Keratinocyte (primary cell): ENCODE results near the gene USP34. TPM values are rescaled to one million over a fixed set of nuclear protein-coding genes. Genes with fewer than 3 reads are reported as not detected.

Experiments used
- DNase-seq: peaks from one replicate; pipeline ENCODE4 v3.0.0-alpha.2; 2011; ENCODE audit warnings: low read depth, missing footprints, low spot score
- FAIRE-seq: peaks from 2 replicates; lab custom pipeline; 2011; peaks lifted over from hg19 to GRCh38; lab: Jason Lieb, UNC
- H2AFZ ChIP-seq: 2 replicates; pipeline ENCODE4 v1.6.0; 2012; ENCODE audit warnings: low read length, control low read depth, inconsistent platforms; ENCODE audit not compliant: control insufficient read depth
- H3K27ac ChIP-seq: 2 replicates; pipeline ENCODE4 v1.5.1; 2011; ENCODE audit warnings: low read length; ENCODE audit not compliant: control insufficient read depth, insufficient read depth
- H3K27me3 ChIP-seq: 3 replicates; pipeline ENCODE4 v1.6.0; 2011; ENCODE audit warnings: low read length; ENCODE audit not compliant: control insufficient read depth, insufficient read depth; ENCODE audit errors: extremely low read depth
- H3K36me3 ChIP-seq, 2 experiments: 2 replicates in 1 of 2; 3 replicates in 1 of 2; pipeline ENCODE4 v1.5.1; 2011; ENCODE audit warnings: low read length in 2 of 2, mild to moderate bottlenecking in 1 of 2; ENCODE audit not compliant: control insufficient read depth in 2 of 2, insufficient read depth in 2 of 2; ENCODE audit errors: extremely low read depth in 1 of 2
- H3K4me1 ChIP-seq: 3 replicates; pipeline ENCODE4 v1.5.1; 2011; ENCODE audit warnings: low read length; ENCODE audit not compliant: control insufficient read depth, insufficient read depth; ENCODE audit errors: extremely low read depth
- H3K4me2 ChIP-seq: 3 replicates; pipeline ENCODE4 v1.6.0; 2011; ENCODE audit warnings: low read depth, low read length; ENCODE audit not compliant: control insufficient read depth, insufficient read depth; ENCODE audit errors: extremely low read depth
- H3K4me3 ChIP-seq, 3 experiments: fragments of 200-600 bp in 1 of 3; sonication (generic) in 1 of 3; 2 replicates in 2 of 3; 3 replicates in 1 of 3; pipeline ENCODE4 v1.5.1; 2011 to 2016; ENCODE audit warnings: low read length in 3 of 3, mild to moderate bottlenecking in 3 of 3, control low read depth in 2 of 3, inconsistent platforms in 1 of 3, low read depth in 1 of 3, mixed read lengths in 1 of 3, mixed run types in 1 of 3, moderate library complexity in 1 of 3; ENCODE audit not compliant: control insufficient read depth in 2 of 3, insufficient read depth in 2 of 3; ENCODE audit errors: extremely low read depth in 1 of 3
- H3K79me2 ChIP-seq: 2 replicates; pipeline ENCODE4 v1.6.0; 2012; ENCODE audit warnings: low read length; ENCODE audit not compliant: control insufficient read depth, insufficient read depth
- H3K9ac ChIP-seq: 3 replicates; pipeline ENCODE4 v1.6.0; 2011; ENCODE audit warnings: low read length; ENCODE audit not compliant: control insufficient read depth, insufficient read depth; ENCODE audit errors: extremely low read depth
- H3K9me1 ChIP-seq: 3 replicates; pipeline ENCODE4 v1.6.0; 2011; ENCODE audit warnings: low read length; ENCODE audit not compliant: control insufficient read depth, insufficient read depth; ENCODE audit errors: extremely low read depth
- H3K9me3 ChIP-seq: 2 replicates; pipeline ENCODE4 v1.5.1; 2012; ENCODE audit warnings: low read depth, low read length; ENCODE audit not compliant: control insufficient read depth
- H4K20me1 ChIP-seq: 3 replicates; pipeline ENCODE4 v1.6.0; 2011; ENCODE audit warnings: low read length; ENCODE audit not compliant: control insufficient read depth, insufficient read depth; ENCODE audit errors: extremely low read depth
- EZH2 ChIP-seq: IDR thresholded peaks from one replicate; pipeline ENCODE4 v1.6.1; 2012; ENCODE audit warnings: inconsistent platforms, mild to moderate bottlenecking, low read length, moderate library complexity
- dilution Hi-C: fragments of 300-500 bp; cut with MboI; formaldehyde crosslinking; loops from one replicate; pipeline ENCODE4 v1.7.0; 2020; ENCODE audit warnings: low sequenced_read_pairs; ENCODE audit not compliant: extremely low pct_ligation_motif_present
- polyA plus RNA-seq, 5 experiments: library from polyadenylated mRNA; depleted of rRNA in 3 of 5; stranded (reverse) in 3 of 5; stranded (forward) in 1 of 5; unstranded in 1 of 5; fragments of >200 nt; gene quantifications; 1 replicate in 1 of 5; 2 replicates in 3 of 5; 3 replicates in 1 of 5; pipeline versions ENCODE4 v1.2.1 to v1.2.3, GENCODE V29; 2011 to 2012; ENCODE audit warnings: missing spikeins in 2 of 5, low read depth in 1 of 5, low replicate concordance in 1 of 5
- TF ChIP-seq, protein P1 (sequence below), 3 experiments: IDR thresholded peaks in 1 of 3; conservative IDR thresholded peaks in 1 of 3; optimal IDR thresholded peaks in 1 of 3; 2 replicates in 2 of 3; 3 replicates in 1 of 3; pipeline versions ENCODE3 to v1.5.1; 2011; ENCODE audit warnings: low read length in 3 of 3, mild to moderate bottlenecking in 3 of 3, moderate library complexity in 2 of 3, control low read depth in 1 of 3, inconsistent platforms in 1 of 3; ENCODE audit not compliant: insufficient read depth in 2 of 3; ENCODE audit errors: extremely low read depth in 1 of 3

USP34 gene
- polyA plus RNA-seq, 1 donor (not counting 4 experiments of a cell fraction or from before 2014, with no cell fraction given): 54.7 TPM

DNA sequence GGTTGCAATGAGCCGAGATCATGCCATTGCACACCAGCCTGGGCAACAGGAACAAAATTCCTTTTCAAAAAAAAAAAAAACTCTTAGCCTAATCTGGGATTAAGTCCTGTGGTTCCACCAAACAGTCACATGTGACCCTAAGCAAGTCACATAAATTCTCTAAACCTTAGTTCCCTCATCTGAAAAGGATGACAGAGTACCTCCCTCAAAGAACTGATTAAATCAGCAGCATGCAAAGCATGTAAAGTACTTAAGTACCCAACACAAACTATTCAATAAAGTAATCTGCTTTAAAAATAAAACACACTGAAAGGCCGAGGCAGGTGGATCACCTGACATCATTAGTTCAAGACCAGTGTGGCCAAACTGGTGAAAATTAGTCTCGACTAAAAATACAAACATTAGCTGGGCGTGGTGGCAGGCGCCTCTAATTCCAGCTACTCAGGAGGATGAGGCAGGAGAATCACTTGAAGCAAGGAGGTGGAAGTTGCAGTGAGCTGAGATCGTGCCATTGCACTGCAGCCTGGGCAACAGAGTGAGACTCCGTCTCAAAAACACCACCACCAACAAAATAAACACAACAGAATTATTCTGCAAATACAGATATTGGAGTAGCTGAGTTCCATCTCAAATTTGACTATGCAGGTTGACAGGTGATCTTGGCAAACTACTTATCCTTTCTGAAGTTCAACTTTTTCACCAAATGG, 7.0 kb downstream of the USP34 start:
- TF ChIP-seq EZH2: no peak
- TF ChIP-seq, protein P1, sequence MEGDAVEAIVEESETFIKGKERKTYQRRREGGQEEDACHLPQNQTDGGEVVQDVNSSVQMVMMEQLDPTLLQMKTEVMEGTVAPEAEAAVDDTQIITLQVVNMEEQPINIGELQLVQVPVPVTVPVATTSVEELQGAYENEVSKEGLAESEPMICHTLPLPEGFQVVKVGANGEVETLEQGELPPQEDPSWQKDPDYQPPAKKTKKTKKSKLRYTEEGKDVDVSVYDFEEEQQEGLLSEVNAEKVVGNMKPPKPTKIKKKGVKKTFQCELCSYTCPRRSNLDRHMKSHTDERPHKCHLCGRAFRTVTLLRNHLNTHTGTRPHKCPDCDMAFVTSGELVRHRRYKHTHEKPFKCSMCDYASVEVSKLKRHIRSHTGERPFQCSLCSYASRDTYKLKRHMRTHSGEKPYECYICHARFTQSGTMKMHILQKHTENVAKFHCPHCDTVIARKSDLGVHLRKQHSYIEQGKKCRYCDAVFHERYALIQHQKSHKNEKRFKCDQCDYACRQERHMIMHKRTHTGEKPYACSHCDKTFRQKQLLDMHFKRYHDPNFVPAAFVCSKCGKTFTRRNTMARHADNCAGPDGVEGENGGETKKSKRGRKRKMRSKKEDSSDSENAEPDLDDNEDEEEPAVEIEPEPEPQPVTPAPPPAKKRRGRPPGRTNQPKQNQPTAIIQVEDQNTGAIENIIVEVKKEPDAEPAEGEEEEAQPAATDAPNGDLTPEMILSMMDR (optimal IDR thresholded peaks at IDR 0.05 in 1 of 3, IDR thresholded peaks at IDR 0.05 in 1 of 3, conservative IDR thresholded peaks at IDR 0.05 in 1 of 3; ENCODE audit: extremely low read depth in 1 of 3, insufficient read depth in 2 of 3, low read length in 3 of 3): no peak
- H3K27me3 ChIP-seq: no peaks in the 10 kb centered on the region
- no peaks in the 10 kb centered on the region for H3K9me1 ChIP-seq
- H4K20me1 ChIP-seq: no peaks in the 10 kb centered on the region
- no peak for DNase-seq
- FAIRE-seq: no peak
- H3K4me1 ChIP-seq: peaks cover 14% of the 10 kb centered on the region
- no peak overlapping the region for H3K4me3 ChIP-seq
- peaks cover 98% of the 10 kb centered on the region for H3K79me2 ChIP-seq
- dilution Hi-C loops: no loop called here
- no peak overlapping the region for H3K4me2 ChIP-seq
- H3K36me3 ChIP-seq: no peaks in the 10 kb centered on the region
- H2AFZ ChIP-seq: no peak overlapping the region
- no peaks in the 10 kb centered on the region for H3K9me3 ChIP-seq
- H3K27ac ChIP-seq: no peak overlapping the region
- H3K9ac ChIP-seq: no peak overlapping the region

DNA sequence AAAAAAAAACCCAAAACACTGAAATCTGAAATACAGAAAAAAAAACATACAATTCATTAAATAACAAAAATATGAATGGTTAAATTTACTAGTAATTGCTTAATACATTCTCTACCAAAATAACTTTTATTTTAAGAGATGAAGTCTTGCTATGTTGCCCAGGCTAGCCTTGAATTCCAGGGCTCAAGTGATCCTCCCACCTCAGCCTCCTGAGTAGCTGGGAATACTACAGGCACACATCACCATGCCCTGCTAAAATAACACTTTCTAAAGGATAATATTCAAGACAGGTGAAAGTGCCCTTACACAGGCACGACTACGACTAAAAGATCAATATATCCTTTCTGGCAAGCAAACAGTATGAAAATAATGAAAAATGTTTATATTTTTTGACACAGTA, 9.5 kb downstream of the USP34 start:
- DNase-seq (no peak), FAIRE-seq (no peak)
- Histone ChIP-seq H2AFZ (no peak overlapping the region), H3K9me1 (no peaks in the 10 kb centered on the region), H3K27ac (no peak overlapping the region), H3K36me3 (peaks cover 0 to 5% of the 10 kb centered on the region in 2 experiments), H3K27me3 (no peaks in the 10 kb centered on the region), H3K9me3 (no peaks in the 10 kb centered on the region), H3K9ac (no peak overlapping the region), H3K4me3 (no peak overlapping the region), H4K20me1 (no peaks in the 10 kb centered on the region), H3K79me2 (peaks cover 97% of the 10 kb centered on the region), H3K4me1 (peaks cover 14% of the 10 kb centered on the region), H3K4me2 (no peak overlapping the region)
- dilution Hi-C loops: no loop called here
- TF ChIP-seq EZH2: no peak
- TF ChIP-seq, protein P1 (optimal IDR thresholded peaks at IDR 0.05 in 1 of 3, IDR thresholded peaks at IDR 0.05 in 1 of 3, conservative IDR thresholded peaks at IDR 0.05 in 1 of 3; ENCODE audit: extremely low read depth in 1 of 3, insufficient read depth in 2 of 3, low read length in 3 of 3): no peak
